ENCODE results near the gene SH3BP1.
"Not testable (repeated sequence)": the region's sequence is repeated elsewhere in the genome, so short reads cannot be mapped to it uniquely, and the experiment has no call there.

The SH3BP1 gene

DNA sequence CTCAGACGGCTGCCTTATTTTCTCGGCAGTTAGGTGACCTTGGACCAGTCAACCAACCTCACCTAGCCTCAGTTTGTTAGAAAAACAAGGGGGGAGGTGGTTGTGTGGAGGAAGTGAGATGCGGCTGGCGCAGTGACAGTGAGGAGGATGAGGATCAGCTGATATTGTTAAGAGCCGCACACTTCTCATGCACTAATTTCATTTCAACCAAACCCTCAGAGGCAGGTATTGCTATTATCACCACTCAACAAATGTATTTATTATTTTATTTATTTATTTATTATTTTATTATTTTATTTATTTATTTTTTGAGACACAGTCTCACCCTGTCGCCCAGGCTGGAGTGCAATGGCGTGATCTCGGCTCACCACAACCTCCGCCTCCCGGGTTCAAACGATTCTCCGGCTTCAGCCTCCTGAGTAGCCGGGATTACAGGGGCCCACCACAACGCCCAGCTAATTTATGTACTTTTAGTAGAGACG lies 38.1 kb downstream of the SH3BP1 start:
- DNase-seq (ENCODE audit: low read depth in 2 of 2), result no peak

- no peak for DNase-seq (ENCODE audit: low read depth in 2 of 2)
Measured at GRCh38 chr22:37678372-37678771, 38.9 kb downstream of the SH3BP1 start.

- DNase-seq (ENCODE audit: low read depth in 2 of 2), result no peak
Measured at GRCh38 chr22:37679670-37680069, 40.2 kb downstream of the SH3BP1 start.

DNA sequence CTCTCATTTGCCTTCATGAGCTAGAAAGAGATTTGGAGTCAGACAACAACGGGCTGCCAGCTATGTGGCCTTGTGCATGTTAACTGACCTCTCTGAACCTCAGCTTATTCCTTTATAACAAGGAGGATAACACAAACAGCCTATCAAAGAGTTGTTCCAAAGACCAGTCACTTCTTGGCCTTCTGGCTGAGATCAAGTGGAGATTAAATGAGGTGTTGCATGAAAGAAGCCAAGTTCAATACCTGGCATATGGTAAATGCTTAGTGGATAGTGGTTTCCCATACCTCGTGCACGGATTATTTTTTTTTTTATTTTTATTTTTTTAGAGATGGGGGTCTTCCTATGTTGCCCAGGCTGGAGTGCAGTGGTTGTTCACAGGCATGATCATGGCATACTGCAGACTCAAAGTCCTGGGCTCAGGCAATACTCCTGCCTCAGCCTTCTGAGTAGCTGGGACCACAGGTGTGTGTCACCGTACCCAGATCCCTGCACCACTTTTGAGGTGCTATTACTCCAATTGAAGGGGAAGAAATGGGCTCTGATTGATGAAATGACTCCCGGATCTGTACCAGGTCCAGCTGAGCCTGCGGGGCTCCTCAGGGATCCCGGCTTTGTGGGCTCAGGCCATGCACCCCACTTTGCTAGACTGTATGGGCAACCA lies 40.9 kb downstream of the SH3BP1 start:
- no peak for DNase-seq (ENCODE audit: low read depth in 2 of 2)

DNA sequence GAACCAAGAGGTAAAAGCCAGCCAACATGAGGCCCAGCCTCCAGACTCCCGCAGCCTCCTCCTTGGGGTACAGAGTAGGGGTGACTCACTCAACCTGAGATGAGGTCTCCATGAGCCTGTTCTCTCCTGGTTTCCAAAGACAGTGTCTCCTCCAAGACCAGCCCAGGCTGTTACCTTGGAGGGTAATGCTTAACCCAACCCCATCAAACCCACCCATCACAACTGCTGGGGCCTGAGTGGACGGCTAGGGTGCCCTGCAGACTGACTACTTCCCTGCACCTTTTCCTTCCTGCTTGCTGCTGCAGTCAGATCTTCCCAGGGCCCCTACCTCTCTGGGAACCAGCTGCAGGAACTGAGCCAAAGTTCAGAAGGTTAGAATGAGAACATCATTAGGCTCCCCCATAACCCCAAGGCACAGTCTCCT lies 41.5 kb downstream of the SH3BP1 start:
- no peak for DNase-seq (ENCODE audit: low read depth in 2 of 2)

DNA sequence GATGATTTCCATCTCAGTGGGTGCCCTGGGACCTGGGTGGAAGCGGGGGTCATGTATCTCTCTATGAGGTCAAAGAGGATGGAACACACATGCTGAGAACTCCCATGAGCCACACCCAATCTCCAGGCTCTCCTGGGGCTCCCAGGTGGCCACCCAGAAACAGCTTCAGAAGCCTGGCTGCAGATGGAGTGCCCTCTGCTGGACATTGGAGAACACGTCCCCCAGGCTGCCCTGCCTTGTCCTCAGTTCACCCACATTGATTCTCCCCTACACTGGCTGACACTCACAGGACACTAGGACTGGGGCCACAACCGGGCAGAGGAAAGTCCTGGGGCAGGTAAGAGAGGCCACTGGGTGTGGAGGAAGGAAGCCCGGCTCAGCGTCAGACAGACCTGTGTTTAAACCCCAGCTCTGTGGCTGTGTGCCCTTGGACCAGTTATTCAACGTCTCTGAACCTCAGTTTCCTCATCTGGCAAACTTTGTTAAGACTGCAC lies 42.1 kb downstream of the SH3BP1 start:
- peak; percentile 57 to 61 for DNase-seq (ENCODE audit: low read depth in 2 of 2)

DNA sequence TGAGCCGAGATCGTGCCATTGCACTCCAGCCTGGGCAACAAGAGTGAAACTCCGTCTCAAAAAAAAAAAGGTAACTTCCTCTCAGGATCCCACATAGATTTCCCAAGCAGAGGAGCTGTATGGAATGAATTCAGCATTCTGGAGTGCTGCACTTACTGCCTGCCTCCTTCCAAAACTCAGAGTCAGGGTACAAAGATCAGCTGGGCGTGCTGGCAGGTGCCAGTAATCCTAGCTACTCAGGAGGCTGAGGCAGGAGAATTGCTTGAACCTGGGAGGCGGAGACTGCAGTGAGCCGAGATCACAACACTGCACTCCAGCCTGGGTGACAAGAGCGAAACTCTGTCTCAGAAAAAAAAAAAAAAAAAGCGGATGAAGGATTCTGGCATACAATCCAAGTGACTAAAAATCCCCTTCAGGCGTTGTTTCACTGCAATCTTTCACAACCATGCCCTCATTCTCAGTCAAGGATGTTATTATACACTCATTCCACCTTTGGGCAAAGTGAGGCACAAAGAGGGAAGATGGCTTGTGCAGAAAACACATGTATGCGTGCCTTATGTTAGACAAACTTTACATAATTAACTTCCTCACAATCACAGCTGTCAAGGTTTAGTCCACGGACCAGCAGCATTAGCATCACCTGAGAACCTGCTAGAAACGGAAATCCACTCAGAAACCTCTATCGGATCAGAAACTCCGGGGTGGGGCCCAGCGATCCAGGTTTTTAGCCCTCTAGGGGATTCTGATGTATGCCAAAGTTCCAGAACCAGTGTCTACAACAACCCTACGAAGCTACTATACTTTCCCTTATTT lies 45.5 kb downstream of the SH3BP1 start:
- no peak for DNase-seq (ENCODE audit: low read depth in 2 of 2)

DNA sequence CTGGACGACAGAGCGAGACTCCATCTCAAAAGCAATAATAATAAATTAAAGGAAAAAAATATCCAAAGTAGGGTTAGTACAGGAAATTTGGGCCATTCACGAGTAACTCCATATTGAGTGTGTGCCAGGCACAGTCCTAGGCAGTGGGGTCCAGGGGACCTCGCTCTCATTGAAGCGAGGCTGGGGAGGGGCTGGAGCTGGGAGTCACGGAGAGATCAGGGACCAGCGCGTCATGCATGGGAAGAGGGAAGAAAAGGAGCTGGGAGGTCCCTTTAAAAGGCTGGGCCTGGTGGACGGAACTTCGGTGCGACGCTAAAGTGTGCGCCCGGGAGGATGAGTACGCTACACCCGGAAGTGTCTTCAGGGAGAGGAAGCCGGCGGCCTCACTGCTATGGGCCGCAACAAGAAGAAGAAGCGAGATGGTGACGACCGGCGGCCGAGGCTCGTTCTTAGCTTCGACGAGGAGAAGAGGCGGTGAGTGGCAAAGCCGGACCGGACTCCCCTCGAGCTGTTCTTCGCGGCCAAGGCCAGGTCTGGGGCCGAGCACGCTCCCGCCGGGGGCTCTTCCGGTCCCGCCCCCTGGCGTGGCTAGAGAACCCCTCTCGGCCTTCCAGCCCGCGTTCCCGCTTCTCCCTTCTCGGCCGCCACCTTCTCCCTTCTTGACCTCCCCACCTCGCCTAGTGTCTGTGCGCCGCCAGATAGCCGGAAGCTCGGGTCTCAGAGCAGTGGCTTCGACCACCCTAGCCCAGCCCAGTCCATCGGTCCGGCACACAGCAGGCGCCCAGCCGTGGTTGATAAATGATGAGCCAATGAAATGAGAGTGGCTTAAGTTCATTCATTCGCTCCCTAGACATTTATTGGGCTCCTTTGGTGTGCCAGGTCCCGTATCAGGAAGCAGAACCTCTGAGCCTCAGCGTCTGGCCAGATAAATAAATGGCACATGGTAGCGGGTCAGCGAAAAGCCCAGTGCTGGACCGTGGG lies 46.8 kb downstream of the SH3BP1 start, which contains the start of gene NOL12:
NOL12 (plus strand) TSS at position 342 of the 981 bp plus-strand sequence; CDS start at position 392, 50 bp downstream.
- peak; percentile 48 to 69 for DNase-seq (ENCODE audit: low read depth in 2 of 2)

DNA sequence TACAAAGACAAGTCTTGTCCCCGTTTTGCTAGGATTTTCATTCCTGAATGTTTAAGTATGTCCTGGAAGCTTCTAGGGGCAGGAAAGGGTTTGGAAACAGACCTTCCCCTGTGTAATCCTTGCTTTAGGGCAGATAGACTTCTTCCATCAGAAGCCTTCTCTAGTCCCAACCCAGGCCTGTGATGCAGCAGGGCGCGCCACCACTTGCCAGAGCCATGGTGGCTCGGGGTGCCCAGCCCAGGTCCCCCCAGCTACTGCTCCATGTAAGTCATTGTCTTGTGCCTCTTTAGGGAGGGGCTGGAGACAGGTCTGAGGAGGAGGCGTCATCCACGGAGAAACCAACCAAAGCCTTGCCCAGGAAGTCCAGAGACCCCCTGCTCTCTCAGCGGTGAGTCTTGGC lies 50.9 kb downstream of the SH3BP1 start:
- no peak for DNase-seq (ENCODE audit: low read depth in 2 of 2)

DNA sequence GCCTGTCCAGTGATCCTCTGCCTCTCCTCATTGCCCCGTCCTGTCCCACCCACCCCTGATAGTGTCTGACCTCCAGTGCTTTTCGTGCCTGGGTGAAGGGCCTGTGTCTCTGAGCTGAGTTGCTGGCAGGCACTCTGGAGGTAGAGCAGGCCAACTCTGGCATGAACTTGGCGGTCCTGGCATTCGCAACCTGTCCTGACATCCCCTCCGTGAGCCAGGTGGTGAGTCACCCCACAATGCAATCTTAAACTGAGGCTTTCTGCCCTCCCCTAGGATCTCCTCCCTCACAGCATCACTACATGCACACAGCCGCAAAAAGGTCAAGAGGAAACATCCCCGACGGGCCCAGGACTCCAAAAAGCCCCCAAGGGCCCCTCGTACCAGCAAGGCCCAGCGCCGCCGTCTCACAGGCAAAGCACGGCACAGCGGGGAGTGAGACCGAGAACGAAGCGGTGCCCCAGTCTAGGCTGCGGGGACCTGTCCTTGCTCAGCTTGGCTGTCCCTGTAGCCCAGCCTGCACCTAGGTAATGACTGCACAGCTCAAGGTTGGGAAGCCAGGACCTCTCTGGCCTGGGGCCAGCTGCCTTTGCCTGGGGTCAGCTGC lies 51.5 kb downstream of the SH3BP1 start:
- DNase-seq (ENCODE audit: low read depth in 2 of 2), result no peak

GRCh38 chr22:37692627-37693285 lies 53.3 kb downstream of the SH3BP1 start:
- DNase-seq (ENCODE audit: low read depth in 2 of 2), result no peak

GRCh38 chr22:37694131-37694530 lies 54.7 kb downstream of the SH3BP1 start:
- DNase-seq (ENCODE audit: low read depth in 2 of 2), result not testable (repeated sequence)

DNA sequence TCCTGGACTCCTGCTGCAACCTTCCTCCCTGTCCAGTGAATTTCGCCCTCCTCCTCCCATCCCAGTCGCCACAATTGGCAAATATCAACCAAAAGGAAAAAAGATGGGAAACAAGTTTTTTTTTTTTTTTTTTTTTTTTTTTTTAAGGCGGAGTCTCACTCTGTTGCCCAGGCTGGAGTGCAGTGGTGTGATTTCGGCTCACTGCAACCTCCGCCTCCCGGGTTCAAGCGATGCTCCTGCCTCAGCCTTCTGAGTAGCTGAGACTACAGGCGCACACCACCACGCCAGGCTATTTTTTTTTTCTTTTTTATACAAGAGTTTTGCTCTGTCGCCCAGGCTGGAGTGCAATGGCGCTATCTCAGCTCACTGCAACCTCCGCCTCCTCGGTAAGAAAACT lies 56.8 kb downstream of the SH3BP1 start:
- not testable (repeated sequence) for DNase-seq (ENCODE audit: low read depth in 2 of 2)

DNA sequence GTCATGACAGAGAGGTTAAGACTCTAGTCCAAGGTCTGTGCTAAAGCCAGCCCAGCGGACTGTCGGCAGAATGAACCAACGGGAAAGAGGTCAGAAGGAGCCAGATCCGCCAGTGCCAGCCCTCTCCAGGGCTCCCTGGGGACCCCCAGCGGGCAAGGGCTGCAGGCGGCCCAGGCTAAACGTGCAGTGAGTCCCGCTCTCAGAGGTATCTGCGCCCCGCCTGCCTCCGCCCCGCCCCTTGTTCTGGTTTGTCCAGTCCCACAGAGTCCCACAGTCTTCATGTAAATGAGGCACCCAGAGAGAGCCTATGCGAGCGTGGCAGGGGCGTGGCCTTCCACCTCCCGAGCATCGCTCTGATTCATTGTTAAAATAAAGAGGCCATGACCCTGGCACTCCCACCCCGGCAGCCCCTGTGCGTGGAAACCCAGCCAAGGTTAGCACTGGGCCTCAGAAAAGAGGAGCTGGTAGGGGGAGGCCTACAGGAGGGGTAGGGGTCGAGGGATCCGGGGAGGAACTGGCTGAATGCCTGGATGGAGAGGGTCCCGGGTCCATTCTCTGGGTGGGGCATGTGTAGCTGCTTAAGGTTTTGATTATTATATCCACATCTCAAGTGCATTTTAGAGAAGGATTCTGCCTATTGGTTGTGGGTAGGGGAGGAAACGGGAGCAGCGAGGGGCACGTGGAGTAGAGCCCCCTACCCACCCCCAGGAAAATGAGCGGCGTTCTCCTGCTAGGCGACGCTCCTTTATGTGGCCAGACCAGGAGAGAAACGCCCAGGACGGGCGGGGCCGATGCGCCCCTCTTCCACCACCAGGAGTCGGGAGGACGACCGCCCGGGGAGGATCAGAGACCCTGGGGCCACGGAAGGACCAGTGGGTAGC lies 57.4 kb downstream of the SH3BP1 start, which contains the start of gene TRIOBP:
TRIOBP (plus strand) TSS at position 392 of the 881 bp plus-strand sequence. CDS start 4,318 bp downstream, outside the sequence.
- peak; percentile 82 to 91 for DNase-seq (ENCODE audit: low read depth in 2 of 2)

DNA sequence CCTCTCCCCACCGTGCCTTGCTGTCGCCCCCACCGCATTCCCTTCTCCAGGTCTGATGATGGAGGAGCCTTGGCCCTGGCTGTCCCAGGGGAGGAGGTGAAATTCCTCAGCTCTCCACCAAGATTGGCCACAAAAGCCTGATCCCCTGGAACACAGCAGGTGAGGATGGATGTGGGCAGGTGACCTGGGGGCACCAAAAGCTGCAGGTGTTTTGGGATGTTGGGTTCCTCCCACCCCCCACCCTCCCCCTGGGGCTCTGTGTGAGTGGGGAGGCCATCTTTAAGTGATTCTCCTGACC lies 58.0 kb downstream of the SH3BP1 start:
- no peak for DNase-seq (ENCODE audit: low read depth in 2 of 2)

- DNase-seq (ENCODE audit: low read depth in 2 of 2), result no peak
Measured at GRCh38 chr22:37701141-37701786, 61.8 kb downstream of the SH3BP1 start.

DNA sequence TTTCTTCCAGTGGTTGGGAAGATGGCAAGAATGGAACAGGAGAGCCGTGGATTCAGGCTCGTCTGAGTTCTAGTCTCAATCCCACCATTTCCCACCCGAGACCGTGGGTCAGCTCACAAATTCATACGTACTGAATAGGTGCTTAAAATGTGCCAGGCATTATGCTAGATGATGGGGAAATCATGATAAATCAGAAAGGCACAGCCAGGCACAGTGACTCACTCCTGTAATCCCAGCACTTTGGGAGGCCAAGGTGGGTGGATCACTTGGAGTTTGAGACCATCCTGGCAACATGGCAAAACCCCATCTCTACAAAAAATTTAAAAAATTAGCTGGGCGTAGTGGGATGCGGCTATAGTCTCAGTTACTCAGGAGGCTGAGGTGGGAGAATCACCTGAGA lies 64.4 kb downstream of the SH3BP1 start:
- DNase-seq (ENCODE audit: low read depth in 2 of 2), result no peak

- no peak for DNase-seq (ENCODE audit: low read depth in 2 of 2)
Measured at GRCh38 chr22:37704645-37705044, 65.2 kb downstream of the SH3BP1 start.

DNA sequence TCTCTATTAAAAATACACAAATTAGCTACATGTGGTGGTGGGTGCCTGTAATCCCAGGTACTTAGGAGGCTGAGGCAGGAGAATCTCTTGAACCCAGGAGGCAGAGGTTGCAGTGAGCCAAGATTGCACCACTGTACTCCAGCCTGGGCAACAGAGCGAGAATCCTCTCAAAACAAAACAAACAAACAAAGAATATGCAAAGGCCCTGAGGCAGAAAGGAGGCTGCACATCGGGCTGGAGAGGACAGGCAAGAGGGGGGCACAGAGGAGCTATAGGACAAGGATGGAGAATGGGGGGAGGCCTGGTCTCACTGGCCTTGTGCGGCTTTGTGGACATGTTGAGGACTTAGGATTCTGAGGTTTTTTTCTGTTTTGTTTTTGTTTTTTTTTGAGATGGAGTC lies 65.7 kb downstream of the SH3BP1 start:
- no peak for DNase-seq (ENCODE audit: low read depth in 2 of 2)
